ENCODE results near the gene VAV1. TPM values are rescaled to one million over a fixed set of nuclear protein-coding genes. Genes with fewer than 3 reads are reported as not detected.
A peak's percentile ranks its signal among the peaks of the same experiment; 100 is the strongest.

The VAV1 gene
- total and polyA plus RNA-seq, 2 of the 8 experiments (the other 6 are each of a cell fraction or from before 2014, with no cell fraction given): 0.21 to 0.22 TPM

GRCh38 chr19:6772866-6773322 lies 386 bp downstream of the VAV1 start:
- no peak overlapping the region for H3K27ac ChIP-seq (ENCODE audit: low read depth, low read length)
- peak overlapping the region; percentile 27; the same call in 1 of the 2 replicates for H2BK12ac ChIP-seq (ENCODE audit: low read depth, low read length)
- no peak overlapping the region for H2BK120ac ChIP-seq (replicated peaks; ENCODE audit: low read depth, low read length)
- no peak overlapping the region for H3K23ac ChIP-seq (ENCODE audit: insufficient read length)
- H4K91ac ChIP-seq (replicated peaks; ENCODE audit: insufficient read length, low read length): peak overlapping the region; percentile 74
- no peak overlapping the region for H3K56ac ChIP-seq (replicated peaks; ENCODE audit: insufficient read length, low read depth, low read length)
- ChIA-PET POLR2A (ENCODE audit: partially characterized antibody) (interaction anchor here (1.0 to 1.6 kb wide), 3 partner anchors 9 to 242 kb away, joined by 3 to 4 read pairs (median 3); partner anchors contain the start of gene TNFSF9), CTCF (ENCODE audit: partially characterized antibody) (interaction anchor here (0.8 to 2.5 kb wide), 9 partner anchors 11 to 165 kb away, joined by 3 to 14 read pairs (median 3); partner anchors contain the start of genes GPR108 and TRIP10)
- no peak overlapping the region for H3K4me3 ChIP-seq (ENCODE audit: extremely low read depth in 1 of 4, insufficient read depth in 2 of 4, low read depth in 3 of 4, low read length in 4 of 4)
- H2BK20ac ChIP-seq (ENCODE audit: low read length): no peak overlapping the region
- H3K23me2 ChIP-seq (ENCODE audit: low read depth, low read length): peaks cover 10% of the 10 kb centered on the region; the same call in 1 of the 2 replicates
- no peaks in the 10 kb centered on the region for H3K27me3 ChIP-seq (replicated peaks in 1 of 4; ENCODE audit: control insufficient read depth in 3 of 4, extremely low read depth in 1 of 4, insufficient read depth in 3 of 4, low read length in 3 of 4)
- no peak overlapping the region for H2BK5ac ChIP-seq (ENCODE audit: low read depth, low read length)
- WGBS, 2 experiments (ENCODE audit: extremely low coverage in 1 of 2, insufficient coverage in 1 of 2, insufficient read length in 1 of 2, insufficient replicate concordance in 2 of 2, low coverage in 1 of 2, low lambda C conversion rate in 2 of 2, missing lambda C conversion rate in 1 of 2): 92% methylated on average over 10 of the region's 14 CpGs; no CpG with 5 or more reads in 1 of the 2 experiments
- H3K4me2 ChIP-seq (ENCODE audit: insufficient read depth in 1 of 2, low read depth in 2 of 2, low read length in 2 of 2): no peak overlapping the region
- H4K20me1 ChIP-seq (replicated peaks in 1 of 2; ENCODE audit: control insufficient read depth in 1 of 2, insufficient read depth in 2 of 2, low read length in 2 of 2): no peaks in the 10 kb centered on the region
- no peak overlapping the region for H3K14ac ChIP-seq (ENCODE audit: insufficient read length)
- H3K4me1 ChIP-seq (replicated peaks in 1 of 4; ENCODE audit: control insufficient read depth in 3 of 4, insufficient read depth in 4 of 4, low read length in 3 of 4): peaks cover 0 to 13% (median 2%) of the 10 kb centered on the region in 4 experiments; a peak in 3 of 7 replicates
- no peaks in the 10 kb centered on the region for H3K79me2 ChIP-seq (ENCODE audit: control insufficient read depth in 1 of 2, insufficient read depth in 2 of 2, low read length in 2 of 2)
- DNase-seq (ENCODE audit: low read depth in 1 of 2, low spot score in 2 of 2) (no peak), FAIRE-seq (no peak)
- peak overlapping the region; percentile 32; the same call in 1 of the 2 replicates for H3K18ac ChIP-seq (ENCODE audit: extremely low read depth, low read length)
- no peak overlapping the region for H2AK5ac ChIP-seq (ENCODE audit: low read depth, low read length)
- H2AFZ ChIP-seq (ENCODE audit: low read length): peak overlapping the region; percentile 13; the same call in 1 of the 2 replicates
- H2BK15ac ChIP-seq (ENCODE audit: low read length): 0 out of 2 replicates have a peak overlapping the region, but pooled peaks have one; percentile 46
- H4K8ac ChIP-seq (ENCODE audit: extremely low read depth, insufficient read depth, low read length): peak overlapping the region; percentile 44; the same call in 1 of the 2 replicates
- H4K5ac ChIP-seq (ENCODE audit: insufficient read length, low read depth, low read length): no peak overlapping the region
- H3K9me3 ChIP-seq (ENCODE audit: insufficient read depth in 2 of 2, low read depth in 1 of 2, low read length in 1 of 2): peaks cover 0 to 6% of the 10 kb centered on the region in 2 experiments; a peak in 2 of 4 replicates
- no peaks in the 10 kb centered on the region for H3K36me3 ChIP-seq (ENCODE audit: control insufficient read depth in 2 of 4, insufficient read depth in 4 of 4, low read length in 3 of 4)
- H3K79me1 ChIP-seq (ENCODE audit: low read depth, low read length): no peaks in the 10 kb centered on the region
- H3K9ac ChIP-seq (replicated peaks in 1 of 4; ENCODE audit: extremely low read depth in 1 of 4, low read depth in 3 of 4, low read length in 3 of 4): no peak overlapping the region
- H3K4ac ChIP-seq (replicated peaks; ENCODE audit: insufficient read length, low read depth, low read length): peak overlapping the region; percentile 69
- TF ChIP-seq RBBP5 (IDR thresholded peaks at IDR 0.05; ENCODE audit: borderline replicate concordance, low read depth, low read length) (no peak), EP300 (IDR thresholded peaks at IDR 0.05; ENCODE audit: borderline replicate concordance in 1 of 2, low read depth in 2 of 2, low read length in 2 of 2) (no peak), SIRT6 (IDR thresholded peaks at IDR 0.05; ENCODE audit: low read length) (no peak), ZNF274 (IDR thresholded peaks at IDR 0.05; ENCODE audit: borderline replicate concordance, extremely low read depth, low read length) (no peak), SIX5 (IDR thresholded peaks at IDR 0.05; ENCODE audit: low read depth, low read length) (no peak), ATF3 (IDR thresholded peaks at IDR 0.05; ENCODE audit: insufficient read depth, low read depth, low read length) (no peak), BRCA1 (IDR thresholded peaks at IDR 0.05; ENCODE audit: low read depth, low read length) (no peak), HDAC6 (IDR thresholded peaks at IDR 0.05; ENCODE audit: low read depth, low read length) (no peak), GABPA (IDR thresholded peaks at IDR 0.05; ENCODE audit: borderline replicate concordance, insufficient read depth, low read length) (no peak), TAF7 (optimal IDR thresholded peaks at IDR 0.05; ENCODE audit: borderline replicate concordance, low read depth, low read length) (no peak), POLR2AphosphoS5 (IDR thresholded peaks at IDR 0.05; ENCODE audit: low read depth, low read length) (no peak)

All from H1 (cell line).